Muscle layer of duodenum (tissue), 2 donors: ENCODE measurements around the gene OPCML.

Experiments
- H3K27ac ChIP-seq: one replicate; pipeline ENCODE4 v1.7.0; 2013; ENCODE audit warnings: mild to moderate bottlenecking, low read length
- H3K27me3 ChIP-seq: one replicate; pipeline ENCODE4 v1.7.0; 2013; ENCODE audit warnings: low read depth, mild to moderate bottlenecking, control low read depth, low read length
- H3K36me3 ChIP-seq, 2 donors: one replicate each; pipeline ENCODE4 v1.7.0; 2013; ENCODE audit warnings: low read length in 2 of 2, control low read depth in 1 of 2, mild to moderate bottlenecking in 1 of 2; ENCODE audit not compliant: insufficient read depth in 2 of 2, control insufficient read depth in 1 of 2
- H3K4me1 ChIP-seq, 2 donors: one replicate each; pipeline ENCODE4 v1.7.0; 2013; ENCODE audit warnings: low read length in 2 of 2, mild to moderate bottlenecking in 2 of 2, control low read depth in 1 of 2, moderate library complexity in 1 of 2; ENCODE audit not compliant: insufficient read depth in 2 of 2, control insufficient read depth in 1 of 2
- H3K4me3 ChIP-seq, 2 donors: one replicate each; pipeline ENCODE4 v1.7.0; 2013; ENCODE audit warnings: low read length in 2 of 2, low read depth in 1 of 2, mild to moderate bottlenecking in 1 of 2
- H3K9me3 ChIP-seq, 2 donors: one replicate each; pipeline ENCODE4 v1.7.0; 2013; ENCODE audit warnings: low read length in 2 of 2, control low read depth in 1 of 2, mild to moderate bottlenecking in 1 of 2; ENCODE audit not compliant: control insufficient read depth in 1 of 2
- donor health status: healthy.

OPCML gene

DNA sequence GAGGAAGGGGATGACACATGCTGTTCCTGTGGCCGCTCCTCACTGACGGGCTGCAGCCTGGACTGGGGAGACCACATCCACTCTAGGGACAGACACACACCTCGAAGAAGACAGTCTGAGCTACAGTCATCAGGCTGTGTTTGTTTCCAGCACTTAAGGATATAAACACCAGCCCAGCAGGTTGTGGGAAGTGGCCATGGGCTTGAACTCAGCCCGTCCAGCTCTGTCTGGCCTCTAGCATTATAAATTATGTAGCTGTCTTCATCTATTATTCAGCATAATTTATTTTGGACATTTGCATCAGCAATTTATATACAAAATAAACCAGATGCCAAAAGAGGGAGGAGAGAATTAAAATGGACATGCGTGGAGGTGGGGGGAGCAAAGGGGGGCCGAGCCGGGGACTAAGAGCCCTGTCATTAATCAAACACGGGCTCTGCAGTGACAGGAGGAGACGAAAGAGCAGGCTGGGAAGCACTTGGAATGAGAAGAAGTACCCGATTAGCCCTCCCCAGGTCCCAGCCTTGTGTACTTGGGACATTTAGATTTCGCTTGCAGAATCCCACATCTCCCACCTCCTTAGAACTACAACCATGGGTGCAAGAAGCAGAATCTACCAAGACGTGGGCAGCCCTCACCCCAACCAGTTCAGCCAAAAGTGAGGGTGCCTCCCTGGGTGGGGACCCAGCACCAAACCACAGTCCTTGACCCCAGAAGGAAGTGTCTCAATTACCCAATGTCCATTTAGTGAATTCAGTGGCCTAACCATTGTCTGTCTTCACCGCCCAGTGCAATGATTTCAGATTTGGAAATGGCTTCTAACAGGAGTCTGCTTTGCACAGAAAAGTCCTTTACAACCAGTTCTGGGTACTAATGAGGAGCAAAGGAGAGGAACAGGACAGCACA, 309.6 kb downstream of the OPCML start:
- Histone ChIP-seq H3K36me3 (no peaks in the 10 kb centered on the region), H3K4me3 (no peak overlapping the region), H3K9me3 (no peaks in the 10 kb centered on the region), H3K4me1 (peaks cover 0 to 8% of the 10 kb centered on the region in 2 donors), H3K27me3 (peaks cover 1% of the 10 kb centered on the region), H3K27ac (no peak overlapping the region)

DNA sequence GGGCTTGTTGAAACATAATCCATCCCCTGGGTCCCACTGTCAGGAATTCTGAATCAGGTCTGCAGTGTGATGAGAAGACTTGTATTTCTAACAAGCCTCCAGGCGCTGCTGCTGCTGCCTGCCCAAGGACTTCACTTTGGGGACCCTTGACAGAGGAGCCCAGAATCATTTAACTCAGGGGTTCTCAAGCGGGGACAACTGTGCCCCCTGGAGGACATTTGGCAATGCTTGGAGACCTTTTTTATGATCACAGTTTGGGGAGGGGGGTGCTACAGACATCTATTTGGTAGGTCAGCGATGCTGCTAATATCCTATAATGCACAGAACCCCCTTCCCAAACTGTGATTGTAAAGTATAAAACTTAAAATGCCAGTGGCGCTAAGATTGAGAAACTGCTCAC, 312.8 kb downstream of the OPCML start:
- Histone ChIP-seq H3K27ac (no peak overlapping the region), H3K9me3 (no peaks in the 10 kb centered on the region), H3K36me3 (no peaks in the 10 kb centered on the region), H3K4me3 (no peak overlapping the region), H3K4me1 (peaks cover 0 to 8% of the 10 kb centered on the region in 2 donors), H3K27me3 (no peaks in the 10 kb centered on the region)

DNA sequence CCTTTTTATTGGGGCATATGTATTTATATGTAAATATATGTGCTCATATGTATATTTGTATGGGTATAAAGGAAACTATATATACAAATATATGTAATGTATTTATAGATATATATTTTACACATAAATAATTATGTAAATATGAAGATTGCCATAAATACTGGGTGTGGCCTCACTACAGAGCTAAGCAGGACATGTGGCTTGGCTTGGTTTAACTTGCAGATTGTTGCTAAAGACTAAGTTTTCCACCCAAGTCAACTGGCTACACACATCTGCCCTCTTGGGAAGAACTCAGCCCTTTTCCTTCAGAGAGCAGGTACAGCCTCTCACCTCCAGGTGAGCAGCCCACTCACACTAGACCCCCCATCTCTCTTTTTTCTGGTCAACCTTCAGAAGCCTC, 315.5 kb downstream of the OPCML start:
- H3K4me1 ChIP-seq = no peaks in the 10 kb centered on the region
- no peaks in the 10 kb centered on the region for H3K36me3 ChIP-seq
- no peaks in the 10 kb centered on the region for H3K27me3 ChIP-seq
- no peak overlapping the region for H3K4me3 ChIP-seq
- no peak overlapping the region for H3K27ac ChIP-seq
- no peaks in the 10 kb centered on the region for H3K9me3 ChIP-seq

DNA sequence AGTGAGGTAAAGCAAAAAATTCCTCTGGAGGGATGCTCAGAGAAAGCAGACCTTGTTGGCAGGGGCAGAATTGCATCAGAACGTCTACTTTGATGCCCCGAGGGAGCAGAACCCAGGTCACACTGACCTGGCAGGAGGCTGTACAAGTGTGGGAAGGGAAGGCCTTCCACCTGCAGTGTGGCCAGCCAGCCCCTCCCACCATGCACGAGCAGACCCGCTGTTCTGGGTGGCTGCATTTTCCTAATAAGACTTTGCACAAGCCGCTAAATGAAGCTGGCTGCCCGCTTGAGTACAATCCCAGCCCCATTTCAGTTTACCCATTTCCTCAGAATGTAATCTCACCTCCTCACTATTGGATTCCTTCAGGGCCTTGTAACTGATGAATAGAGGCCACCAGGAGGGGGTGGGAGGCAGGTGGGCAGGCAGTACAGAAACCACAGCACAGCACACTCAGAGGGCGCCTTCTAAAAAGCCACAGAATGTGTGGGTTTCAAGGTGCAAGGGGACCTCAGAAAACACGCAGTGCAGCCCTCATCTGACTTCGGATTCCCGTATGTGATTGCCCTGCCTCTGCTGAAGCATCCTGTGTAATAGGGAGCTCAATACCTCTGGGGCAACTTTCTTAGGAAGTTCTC, 316.6 kb downstream of the OPCML start:
- no peaks in the 10 kb centered on the region for H3K27me3 ChIP-seq

DNA sequence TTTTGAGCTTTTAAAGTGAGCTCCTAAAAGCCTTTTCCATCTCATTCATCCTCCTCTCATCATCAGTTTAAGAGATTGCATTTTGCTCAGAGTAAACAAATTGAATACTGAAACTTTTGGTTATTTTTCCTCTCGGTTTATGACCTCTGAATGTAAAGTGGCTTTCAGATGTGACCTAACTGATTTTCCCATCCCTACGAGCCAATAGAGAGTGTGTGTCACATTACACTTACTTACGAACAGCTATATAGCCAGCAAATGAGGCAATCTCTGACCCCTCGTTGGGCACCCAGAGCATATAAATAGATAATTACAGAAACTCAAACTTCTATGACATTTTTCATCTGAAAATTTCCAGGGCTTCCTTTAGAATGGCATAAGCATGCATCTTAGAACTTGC, 317.7 kb downstream of the OPCML start:
- H3K36me3 ChIP-seq = no peaks in the 10 kb centered on the region
- H3K27ac ChIP-seq = no peak overlapping the region
- H3K4me1 ChIP-seq = no peaks in the 10 kb centered on the region
- H3K27me3 ChIP-seq = no peaks in the 10 kb centered on the region
- no peak overlapping the region for H3K4me3 ChIP-seq
- H3K9me3 ChIP-seq = no peaks in the 10 kb centered on the region

More for the DNA sequence above, 316.6 kb downstream of the OPCML start:
- Histone ChIP-seq H3K4me3 (no peak overlapping the region), H3K9me3 (no peaks in the 10 kb centered on the region), H3K4me1 (no peaks in the 10 kb centered on the region), H3K27ac (no peak overlapping the region), H3K36me3 (no peaks in the 10 kb centered on the region)

DNA sequence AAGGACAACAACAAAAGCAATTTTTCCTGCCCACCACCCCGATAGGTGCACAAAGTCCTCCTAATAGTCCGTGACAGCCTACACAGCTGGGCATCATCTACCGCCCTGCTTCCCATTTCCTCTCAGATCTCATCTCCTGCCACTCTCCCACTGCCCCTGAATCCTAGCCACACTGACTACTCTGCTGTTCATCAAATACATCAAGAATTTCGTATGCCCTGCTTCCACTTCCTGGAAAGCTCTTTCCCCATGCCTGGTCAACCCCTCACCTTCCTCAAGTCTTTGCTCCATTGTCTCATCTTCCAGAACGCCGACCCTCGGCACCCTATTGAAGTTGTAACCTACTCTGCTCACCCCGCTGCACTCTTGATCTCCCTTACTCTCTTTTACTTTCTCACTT, 320.1 kb downstream of the OPCML start:
- no peaks in the 10 kb centered on the region for H3K27me3 ChIP-seq
- H3K4me1 ChIP-seq = no peaks in the 10 kb centered on the region
- H3K36me3 ChIP-seq = no peaks in the 10 kb centered on the region
- no peak overlapping the region for H3K4me3 ChIP-seq
- H3K9me3 ChIP-seq = no peaks in the 10 kb centered on the region
- no peak overlapping the region for H3K27ac ChIP-seq

DNA sequence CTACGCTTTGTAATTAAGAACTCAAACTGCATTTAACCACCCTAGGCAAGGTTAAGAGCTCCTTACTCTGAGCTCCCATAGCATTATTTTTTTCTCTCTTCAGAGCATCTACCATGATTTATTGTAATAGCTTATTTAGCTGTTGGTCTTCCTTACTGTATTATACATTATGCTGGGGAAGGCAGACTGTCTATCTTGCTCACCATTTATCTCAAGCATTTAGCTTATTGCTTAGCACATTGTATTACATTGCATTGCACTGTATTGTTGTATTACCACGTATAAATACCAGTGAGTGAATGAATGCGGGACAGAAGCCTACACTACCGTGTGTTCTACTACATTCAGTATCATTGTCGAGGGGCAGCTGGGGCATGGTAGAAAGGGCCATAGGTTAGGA, 324.3 kb downstream of the OPCML start:
- Histone ChIP-seq H3K4me1 (no peaks in the 10 kb centered on the region), H3K27me3 (no peaks in the 10 kb centered on the region), H3K9me3 (no peaks in the 10 kb centered on the region), H3K27ac (no peak overlapping the region), H3K36me3 (no peaks in the 10 kb centered on the region), H3K4me3 (no peak overlapping the region)

DNA sequence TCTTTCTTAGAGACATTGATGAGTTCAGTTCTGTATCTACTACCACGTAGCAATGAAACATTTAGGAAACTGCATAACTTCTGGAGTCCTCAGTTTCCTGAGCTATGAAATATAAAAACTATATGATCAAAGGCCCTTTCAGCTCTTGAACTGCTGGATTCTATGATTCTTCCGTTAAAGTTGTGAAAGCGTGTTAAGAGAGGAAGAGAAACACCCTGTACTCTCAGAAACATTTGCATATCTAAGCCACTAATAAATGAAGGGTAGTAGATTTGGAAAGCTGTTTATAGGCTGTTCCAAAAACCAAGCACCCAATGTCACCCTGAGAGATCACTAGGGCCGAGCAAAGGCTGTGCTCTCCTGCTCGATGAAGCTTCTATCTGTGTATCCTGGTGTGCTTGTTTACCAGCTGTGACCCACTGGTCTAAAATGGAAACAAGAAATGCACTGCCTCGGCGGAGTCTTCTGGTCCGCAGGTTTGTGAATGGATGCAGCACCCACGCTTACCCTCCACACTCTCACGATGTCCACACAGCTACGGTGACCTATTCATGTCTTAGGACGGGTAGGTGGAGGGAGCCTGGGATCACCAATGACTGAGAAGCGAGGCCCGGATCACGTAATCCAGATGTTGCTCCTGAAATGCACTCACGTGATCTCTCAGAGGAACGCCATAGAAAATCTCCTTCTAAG, 325.8 kb downstream of the OPCML start:
- Histone ChIP-seq H3K9me3 (no peaks in the 10 kb centered on the region), H3K27me3 (no peaks in the 10 kb centered on the region), H3K4me1 (no peaks in the 10 kb centered on the region), H3K4me3 (no peak overlapping the region), H3K36me3 (no peaks in the 10 kb centered on the region), H3K27ac (no peak overlapping the region)

DNA sequence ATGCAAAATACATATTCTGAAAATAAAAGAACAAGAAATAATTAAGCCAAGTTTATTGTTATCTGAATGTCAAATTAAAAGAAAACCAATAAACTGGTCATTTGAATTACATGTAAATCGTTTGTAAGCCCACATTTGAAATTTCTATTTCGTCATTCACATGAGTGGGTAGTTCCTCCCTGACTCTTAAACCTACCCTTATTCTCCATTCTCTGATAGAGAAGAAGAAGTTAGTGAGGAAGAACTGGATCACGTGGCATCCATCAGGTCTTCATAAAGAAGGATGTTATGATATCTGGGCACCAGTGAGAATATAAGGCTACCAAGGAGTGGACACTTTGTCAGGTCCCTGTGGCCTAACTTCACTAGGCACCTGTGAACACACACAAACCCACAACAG, 328.1 kb downstream of the OPCML start:
- Histone ChIP-seq H3K4me3 (no peak overlapping the region), H3K36me3 (no peaks in the 10 kb centered on the region), H3K27ac (no peak overlapping the region), H3K9me3 (no peaks in the 10 kb centered on the region), H3K4me1 (no peaks in the 10 kb centered on the region), H3K27me3 (no peaks in the 10 kb centered on the region)

DNA sequence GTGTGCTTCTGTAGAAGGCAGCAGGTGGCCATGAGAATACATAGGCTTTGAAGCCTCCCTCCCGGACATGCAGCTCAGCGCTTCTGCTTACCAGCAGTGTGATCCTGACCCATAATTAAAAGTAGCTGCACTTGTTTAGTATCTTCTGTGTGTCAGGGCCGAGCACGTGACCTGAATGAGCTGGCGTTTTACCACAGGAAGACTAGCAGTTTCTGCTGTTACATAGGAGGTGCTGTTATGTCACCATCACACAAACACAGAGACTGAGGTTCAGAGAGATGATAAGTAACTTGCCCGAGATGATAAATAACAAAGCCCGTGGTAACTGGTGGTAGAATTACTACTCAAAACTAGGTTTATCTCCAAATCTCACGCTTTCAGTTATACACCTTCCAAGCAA, 329.5 kb downstream of the OPCML start:
- Histone ChIP-seq H3K4me1 (no peaks in the 10 kb centered on the region), H3K4me3 (no peak overlapping the region), H3K27me3 (no peaks in the 10 kb centered on the region), H3K27ac (no peak overlapping the region), H3K9me3 (no peaks in the 10 kb centered on the region), H3K36me3 (no peaks in the 10 kb centered on the region)

DNA sequence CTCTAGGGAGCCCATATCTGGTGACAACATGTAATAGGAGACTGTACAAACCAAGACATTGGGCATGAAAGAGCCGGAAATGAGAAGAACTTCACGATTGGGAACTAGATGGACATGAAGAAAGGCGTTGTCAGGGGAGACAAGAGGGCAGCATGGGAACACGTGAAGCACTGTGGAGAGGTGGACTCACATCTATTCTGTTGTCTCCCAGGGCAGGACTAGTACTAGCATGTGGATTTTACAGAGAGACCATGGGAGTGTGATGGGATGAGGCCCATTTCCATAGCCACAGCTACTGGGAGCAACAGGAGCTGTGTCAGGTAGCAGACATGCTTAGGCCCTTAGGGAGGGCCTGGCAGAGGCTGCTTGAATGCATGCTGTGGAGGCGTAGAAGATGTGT, 333.9 kb downstream of the OPCML start:
- Histone ChIP-seq H3K27ac (no peak overlapping the region), H3K36me3 (no peaks in the 10 kb centered on the region), H3K4me1 (no peaks in the 10 kb centered on the region), H3K9me3 (no peaks in the 10 kb centered on the region), H3K27me3 (no peaks in the 10 kb centered on the region), H3K4me3 (no peak overlapping the region)
